Mesothelial cell of epicardium (in vitro differentiated cells): ENCODE measurements around the gene COPG2. TPM values are rescaled to one million over a fixed set of nuclear protein-coding genes. Genes with fewer than 3 reads are reported as not detected.

Experiments
- DNase-seq, 2 experiments: peaks; one replicate each; pipeline ENCODE4 v3.0.0; 2021; ENCODE audit warnings: low spot score in 2 of 2; ENCODE audit not compliant: unreplicated experiment in 2 of 2
- H3K27ac Mint-ChIP-seq: 2 replicates; pipeline ENCODE4 v1.8.0; 2021; ENCODE audit warnings: mixed read lengths
- H3K27me3 Mint-ChIP-seq: 2 replicates; pipeline ENCODE4 v1.8.0; 2021; ENCODE audit warnings: low read depth, mixed read lengths
- H3K36me3 Mint-ChIP-seq: 2 replicates; pipeline ENCODE4 v1.8.0; 2021; ENCODE audit warnings: mixed read lengths
- H3K4me1 Mint-ChIP-seq: 2 replicates; pipeline ENCODE4 v1.8.0; 2021; ENCODE audit warnings: mixed read lengths
- H3K4me3 Mint-ChIP-seq: 2 replicates; pipeline ENCODE4 v1.8.0; 2021; ENCODE audit warnings: mild to moderate bottlenecking, moderate library complexity, mixed read lengths
- H3K9me3 Mint-ChIP-seq: 2 replicates; pipeline ENCODE4 v1.8.0; 2021; ENCODE audit warnings: mixed read lengths
- CTCF ChIP-seq: fragments of 200-600 bp; sonication (generic); IDR thresholded peaks from one replicate; pipeline ENCODE4 v1.5.0; 2021; ENCODE audit warnings: antibody characterized with exemption; ENCODE audit not compliant: unreplicated experiment
- total RNA-seq: library from RNA; stranded (reverse); gene quantifications from 3 replicates; pipeline ENCODE4 v1.2.1, GENCODE V29; 2021

The COPG2 gene
- total RNA-seq, 1 donor from 2014 or later, result 54.1 TPM

DNA sequence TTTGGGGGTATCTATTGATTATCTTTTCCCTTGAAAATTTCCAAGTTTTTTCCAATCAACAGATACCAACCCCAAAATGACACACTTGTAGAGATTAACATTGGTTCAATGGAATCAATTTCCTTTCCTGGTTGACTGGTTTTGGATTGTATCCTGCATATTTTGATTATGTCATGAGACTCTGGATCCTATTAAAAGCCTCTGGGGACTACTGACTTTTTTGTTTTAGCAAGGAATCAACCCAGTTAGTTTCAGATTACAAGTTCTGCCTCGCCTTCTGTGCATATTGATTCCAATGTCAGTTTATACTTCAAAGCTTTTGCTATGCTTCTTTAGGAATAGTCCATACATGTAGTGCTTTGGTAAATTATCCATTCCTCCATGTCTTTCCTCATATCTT is 29.2 kb downstream of the COPG2 start:
- no peak for TF ChIP-seq CTCF
- no peak overlapping the region for H3K4me3 Mint-ChIP-seq
- DNase-seq, result no peak
- H3K27me3 Mint-ChIP-seq, result no peaks in the 10 kb centered on the region
- H3K9me3 Mint-ChIP-seq, result peaks cover 51% of the 10 kb centered on the region
- no peak overlapping the region for H3K27ac Mint-ChIP-seq
- H3K4me1 Mint-ChIP-seq, result no peaks in the 10 kb centered on the region
- H3K36me3 Mint-ChIP-seq, result peaks cover 79% of the 10 kb centered on the region

GRCh38 chr7:130632111-130632510 is 36.4 kb downstream of the COPG2 start:
- Mint-ChIP-seq H3K27me3 (no peaks in the 10 kb centered on the region), H3K36me3 (peaks cover 71% of the 10 kb centered on the region), H3K9me3 (peaks cover 82% of the 10 kb centered on the region), H3K4me3 (no peak overlapping the region), H3K4me1 (no peaks in the 10 kb centered on the region), H3K27ac (no peak overlapping the region)
- no peak for TF ChIP-seq CTCF
- DNase-seq, result no peak

GRCh38 chr7:130628901-130629300 is 39.6 kb downstream of the COPG2 start:
- no peak for TF ChIP-seq CTCF
- Mint-ChIP-seq H3K4me1 (no peaks in the 10 kb centered on the region), H3K27ac (no peak overlapping the region), H3K9me3 (peaks cover 67% of the 10 kb centered on the region), H3K4me3 (no peak overlapping the region), H3K27me3 (no peaks in the 10 kb centered on the region), H3K36me3 (peaks cover 70% of the 10 kb centered on the region)
- no peak for DNase-seq

GRCh38 chr7:130627775-130628174 is 40.8 kb downstream of the COPG2 start:
- no peak for TF ChIP-seq CTCF
- Mint-ChIP-seq H3K27ac (no peak overlapping the region), H3K4me3 (no peak overlapping the region), H3K27me3 (no peaks in the 10 kb centered on the region), H3K36me3 (peaks cover 70% of the 10 kb centered on the region), H3K4me1 (no peaks in the 10 kb centered on the region), H3K9me3 (peaks cover 62% of the 10 kb centered on the region)
- no peak for DNase-seq

- Mint-ChIP-seq H3K4me3 (no peak overlapping the region), H3K9me3 (peaks cover 45% of the 10 kb centered on the region), H3K4me1 (no peaks in the 10 kb centered on the region), H3K27ac (no peak overlapping the region), H3K27me3 (no peaks in the 10 kb centered on the region), H3K36me3 (peaks cover 70% of the 10 kb centered on the region)
- no peak for DNase-seq
- TF ChIP-seq CTCF, result no peak
These were observed 45.7 kb downstream of the COPG2 start for GRCh38 chr7:130622866-130623265.

DNA sequence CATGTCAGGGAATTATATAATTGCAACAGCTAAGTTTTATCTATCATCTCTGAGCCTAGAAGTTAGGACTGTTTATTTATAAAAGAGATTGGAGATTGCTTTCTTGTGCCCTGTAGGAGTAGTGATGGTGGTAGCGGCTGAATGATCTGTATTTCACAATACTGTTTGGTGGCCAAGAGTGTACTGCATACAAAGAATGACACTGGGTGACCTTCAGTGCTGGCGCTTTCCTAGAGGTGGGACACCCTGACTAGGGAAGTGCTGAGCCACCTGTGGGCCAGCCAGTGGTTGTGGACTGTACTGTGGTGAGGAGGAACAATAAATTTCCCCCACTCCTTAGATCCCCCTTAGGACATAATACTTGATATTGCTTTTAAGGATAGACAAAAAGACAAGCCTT is 53.0 kb downstream of the COPG2 start:
- Mint-ChIP-seq H3K4me3 (no peak overlapping the region), H3K4me1 (no peaks in the 10 kb centered on the region), H3K36me3 (peaks cover 68% of the 10 kb centered on the region), H3K9me3 (peaks cover 18% of the 10 kb centered on the region), H3K27me3 (no peaks in the 10 kb centered on the region), H3K27ac (no peak overlapping the region)
- no peak for DNase-seq
- TF ChIP-seq CTCF, result no peak
